ENCODE data around the gene ACER3.
"Not testable (repeated sequence)": the region's sequence is repeated elsewhere in the genome, so short reads cannot be mapped to it uniquely, and the experiment has no call there.

ACER3 gene

GRCh38 chr11:76939219-76939631 is 78.5 kb downstream of the ACER3 start:
- no peak for DNase-seq

DNA sequence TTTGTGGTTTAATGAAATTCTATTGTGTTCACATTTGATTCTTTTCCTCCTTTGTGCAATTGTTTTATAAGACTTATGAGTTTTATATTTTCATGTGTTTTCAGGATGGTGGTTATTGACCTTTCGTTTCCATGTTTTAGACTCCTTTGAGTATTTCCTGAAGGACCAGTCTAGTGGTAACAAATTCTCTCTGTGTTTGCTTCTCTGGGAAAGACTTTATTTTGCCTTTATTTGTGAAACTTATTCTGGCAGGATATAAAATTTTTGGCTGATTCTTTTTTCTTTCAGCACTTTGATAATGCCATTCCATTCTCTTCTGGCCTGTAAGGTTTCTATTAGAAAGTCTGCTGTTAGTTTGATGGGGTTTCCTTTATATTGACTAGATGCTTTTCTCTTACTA is 83.5 kb downstream of the ACER3 start:
- no peak for DNase-seq

DNA sequence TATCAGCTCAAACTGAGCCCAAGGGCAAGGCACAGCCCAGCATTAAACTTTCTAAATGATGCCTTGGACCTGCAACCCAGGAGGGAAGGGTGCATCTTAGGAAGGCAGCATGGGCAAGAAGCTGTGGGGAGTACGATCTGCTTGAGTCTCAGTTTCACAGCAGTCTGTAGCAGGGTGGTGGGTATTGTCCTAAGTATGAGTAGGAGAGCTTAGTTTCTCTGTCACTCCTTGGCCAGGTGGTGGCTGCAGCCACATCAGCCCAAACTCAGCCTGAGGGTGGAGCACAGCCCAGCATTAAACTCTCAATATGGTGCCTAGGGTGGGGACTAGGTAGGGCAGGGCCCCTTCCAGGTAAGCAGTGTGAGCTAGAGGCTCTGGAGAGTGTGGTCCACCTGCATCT is 85.5 kb downstream of the ACER3 start:
- DNase-seq: no peak

- DNase-seq: no peak
These were observed 86.5 kb downstream of the ACER3 start for GRCh38 chr11:76947190-76947589.

- no peak for DNase-seq
These were observed 87.1 kb downstream of the ACER3 start for GRCh38 chr11:76947800-76948199.

- no peak for DNase-seq
These were observed 94.9 kb downstream of the ACER3 start for GRCh38 chr11:76955459-76956114.

DNA sequence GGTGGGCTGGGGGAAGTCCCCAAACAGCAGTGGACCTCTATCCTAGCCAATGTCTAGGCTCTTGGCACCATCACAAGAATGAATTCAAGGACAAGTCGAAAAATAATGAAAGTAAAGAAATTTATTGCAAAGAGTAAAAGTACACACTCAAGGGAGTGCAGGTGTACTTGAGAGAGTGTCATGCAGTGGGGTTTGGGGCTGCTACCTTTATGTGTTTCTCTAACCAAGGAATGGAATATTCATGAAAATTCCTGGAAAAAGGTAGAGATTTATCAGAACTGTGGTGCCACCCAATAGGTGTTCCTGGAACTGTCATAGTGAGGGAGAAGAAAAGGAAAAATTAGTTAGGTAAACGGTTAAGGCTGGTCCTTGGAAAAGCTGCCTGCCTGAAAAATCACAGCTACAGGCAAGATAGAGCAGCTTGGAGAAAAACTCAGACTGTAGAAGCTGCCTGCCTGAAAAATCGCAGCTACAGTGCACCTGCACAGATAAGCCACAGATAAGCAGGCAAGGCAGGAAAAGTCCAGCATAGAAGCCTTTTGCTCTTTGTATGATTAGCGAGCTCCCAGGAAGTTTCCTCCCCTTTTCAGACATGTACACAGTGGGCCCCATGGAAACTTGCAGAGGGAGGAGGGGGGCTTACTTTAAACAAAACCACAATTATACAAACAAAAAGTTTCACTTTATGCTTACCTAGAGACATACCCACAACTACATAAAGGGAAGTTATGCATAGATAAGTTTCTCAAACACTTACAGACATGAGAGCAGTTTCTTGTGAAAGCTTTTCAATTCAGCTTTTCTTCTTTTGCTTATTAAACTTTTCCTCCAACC is 102.1 kb downstream of the ACER3 start:
- DNase-seq: no peak

- not testable (repeated sequence) for DNase-seq
These were observed 102.9 kb downstream of the ACER3 start for GRCh38 chr11:76963417-76964168.

- no peak for DNase-seq
These were observed 111.3 kb downstream of the ACER3 start for GRCh38 chr11:76972051-76972450.

DNA sequence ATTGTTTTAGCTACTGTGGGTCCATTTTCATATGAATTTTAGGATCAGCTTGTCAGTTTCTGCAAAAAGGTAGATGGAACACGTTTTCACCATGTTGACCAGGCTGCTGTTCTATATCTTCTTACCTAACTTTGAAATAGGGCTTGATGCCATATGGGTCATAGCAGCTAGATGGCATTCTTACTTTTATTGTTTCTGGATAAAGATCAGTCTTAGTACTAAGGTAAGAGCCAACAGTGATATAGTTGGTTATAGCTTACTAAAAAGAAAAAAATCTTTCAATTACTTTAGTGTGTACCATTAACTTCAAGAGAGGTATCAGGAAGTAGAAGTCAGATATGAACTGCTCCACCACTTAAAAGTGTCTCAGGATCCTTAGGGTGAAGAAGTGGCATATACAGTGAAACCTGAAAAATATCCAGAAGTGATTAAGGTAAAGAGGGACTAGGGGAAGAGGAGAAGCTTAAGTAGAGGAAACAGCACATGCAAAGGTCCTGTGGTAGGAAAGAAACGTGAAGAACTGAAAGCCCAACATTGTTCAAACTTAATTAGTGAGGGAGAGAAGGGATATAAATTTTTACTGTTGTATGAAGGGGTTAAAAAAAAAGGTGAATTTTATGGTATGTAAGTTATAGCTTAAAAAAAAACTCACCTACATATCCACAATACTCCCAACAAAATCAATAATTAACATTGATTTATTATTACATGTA is 113.6 kb downstream of the ACER3 start:
- DNase-seq: no peak

- no peak for DNase-seq
These were observed 114.8 kb downstream of the ACER3 start for GRCh38 chr11:76975513-76975912.

GRCh38 chr11:76977791-76978190 is 117.1 kb downstream of the ACER3 start:
- DNase-seq: no peak

- DNase-seq: no peak
These were observed 117.5 kb downstream of the ACER3 start for GRCh38 chr11:76978239-76978638.

- no peak for DNase-seq
These were observed 118.1 kb downstream of the ACER3 start for GRCh38 chr11:76978818-76979217.

GRCh38 chr11:76980196-76980595 is 119.5 kb downstream of the ACER3 start:
- DNase-seq: no peak

DNA sequence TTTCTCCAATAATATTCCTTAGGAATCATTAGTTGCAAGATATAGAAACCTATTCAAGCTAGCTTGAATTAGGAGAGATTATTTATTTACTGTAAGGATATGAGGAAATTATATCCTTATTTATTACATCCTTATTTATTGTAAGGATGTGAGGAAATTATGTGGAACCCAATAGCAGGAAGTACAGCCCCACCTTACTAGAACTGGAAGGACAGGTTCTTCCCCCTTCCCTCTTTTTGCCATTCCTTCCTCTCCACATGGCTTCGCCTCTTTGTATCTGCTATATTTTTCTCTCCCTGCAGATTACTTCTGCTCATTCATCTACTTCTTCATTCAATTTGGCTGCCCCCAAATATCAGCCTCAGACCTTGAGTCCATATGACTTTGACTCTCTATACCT is 124.0 kb downstream of the ACER3 start:
- DNase-seq: no peak

DNA sequence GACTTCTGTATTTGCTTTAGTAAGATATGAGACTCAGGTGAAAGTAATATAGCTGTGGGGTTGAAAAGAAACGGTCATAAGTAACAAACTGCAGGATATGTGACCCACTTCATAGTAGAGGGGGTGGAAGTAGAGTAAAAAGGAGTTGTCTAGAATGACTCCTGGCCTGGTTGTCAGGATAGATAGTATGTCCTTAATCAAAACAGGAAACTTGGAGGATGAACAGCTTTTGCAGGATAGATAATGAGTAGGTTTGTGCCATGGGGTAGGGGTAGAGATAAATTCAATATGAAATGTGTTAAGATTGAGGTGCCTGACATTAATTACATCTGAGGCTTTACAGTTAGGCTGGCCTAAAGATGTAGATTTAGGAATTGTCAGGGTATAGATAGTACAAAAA is 126.5 kb downstream of the ACER3 start:
- DNase-seq: no peak

DNA sequence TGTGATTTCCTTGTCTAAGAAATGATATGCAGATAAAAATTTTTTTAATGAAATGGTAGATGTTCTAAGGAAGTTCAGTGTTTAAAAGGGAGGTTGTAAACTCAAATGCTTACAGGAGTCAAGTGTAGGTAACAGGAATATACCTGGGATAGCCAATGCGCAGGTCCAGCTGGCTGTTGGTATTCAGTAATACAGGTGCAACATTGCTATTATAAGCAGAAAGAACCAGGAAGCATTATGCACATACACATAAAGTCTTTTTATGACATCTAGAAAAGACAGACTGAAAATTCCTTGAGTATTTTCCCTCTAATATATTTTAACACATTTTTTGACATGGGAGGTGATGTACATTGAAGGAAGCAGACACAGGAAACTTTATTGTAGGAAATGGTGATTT is 129.9 kb downstream of the ACER3 start:
- no peak for DNase-seq

GRCh38 chr11:76995081-76995576 is 134.4 kb downstream of the ACER3 start:
- DNase-seq: no peak

GRCh38 chr11:76997512-76997911 is 136.8 kb downstream of the ACER3 start:
- DNase-seq: no peak

- no peak for DNase-seq
These were observed 138.9 kb downstream of the ACER3 start for GRCh38 chr11:76999597-76999996.

GRCh38 chr11:77001613-77002012 is 140.9 kb downstream of the ACER3 start:
- no peak for DNase-seq

DNA sequence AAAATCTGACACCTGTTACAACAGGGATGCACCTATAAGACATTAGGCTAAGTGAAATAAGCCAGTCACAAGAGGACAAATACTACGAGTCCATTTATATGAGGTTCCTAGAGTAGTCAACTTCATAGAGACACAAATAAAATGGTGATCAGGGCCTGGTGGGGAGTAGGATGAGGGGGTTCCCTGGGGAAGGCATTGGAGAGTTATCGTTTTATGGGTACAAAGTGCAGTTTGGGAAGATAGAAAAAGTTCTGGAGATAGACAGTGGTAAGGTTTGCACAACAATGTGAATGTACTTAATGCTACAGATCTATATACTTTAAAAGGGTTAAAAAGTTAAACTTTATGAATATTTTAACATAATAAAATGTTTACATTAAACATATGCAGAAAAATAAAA is 142.1 kb downstream of the ACER3 start:
- DNase-seq: no peak

All from NCI-H1930 (cell line).